ENCODE measurements around the gene ARMC2.

- no peak for TF ChIP-seq EZH2 (IDR thresholded peaks at IDR 0.05; ENCODE audit: borderline replicate concordance, low read length)
- TF ChIP-seq CTCF (conservative IDR thresholded peaks at IDR 0.05 in 1 of 2, IDR thresholded peaks at IDR 0.05 in 1 of 2; ENCODE audit: extremely low read depth in 1 of 2, insufficient read depth in 1 of 2, low read depth in 1 of 2, low read length in 2 of 2): no peak
These were observed 145.7 kb downstream of the ARMC2 start for GRCh38 chr6:108993876-108994275.
